Activated CD8-positive, alpha-beta memory T cell treated with anti-CD3 and anti-CD28 coated beads, Interleukin-2, amount 50 U/mL, for 1 hour (primary cell): ENCODE results near the gene EML4.

Source experiments
- DNase-seq: peaks from one replicate; pipeline ENCODE4 v3.0.0-alpha.2; 2020; ENCODE audit errors: extremely low read depth

The EML4 gene

DNA sequence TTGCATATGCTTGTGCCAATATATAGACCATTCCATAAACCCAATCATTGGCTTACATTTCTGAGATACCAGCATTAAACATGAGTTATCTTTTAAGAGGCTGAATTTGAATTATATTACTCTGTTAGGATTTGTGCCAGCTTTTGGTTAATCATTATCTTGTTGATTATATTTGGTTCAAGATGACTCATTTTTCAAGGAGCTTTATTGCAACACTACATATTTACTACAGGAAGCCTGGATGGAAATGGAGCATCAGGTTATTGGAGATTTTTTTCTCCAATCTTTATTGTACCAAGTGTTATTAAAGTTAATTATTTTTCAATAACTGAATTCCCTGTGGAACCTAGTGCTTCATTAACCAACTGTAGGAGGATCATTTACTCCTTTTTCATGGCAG is 26.4 kb downstream of the EML4 start:
- DNase-seq: no peak

DNA sequence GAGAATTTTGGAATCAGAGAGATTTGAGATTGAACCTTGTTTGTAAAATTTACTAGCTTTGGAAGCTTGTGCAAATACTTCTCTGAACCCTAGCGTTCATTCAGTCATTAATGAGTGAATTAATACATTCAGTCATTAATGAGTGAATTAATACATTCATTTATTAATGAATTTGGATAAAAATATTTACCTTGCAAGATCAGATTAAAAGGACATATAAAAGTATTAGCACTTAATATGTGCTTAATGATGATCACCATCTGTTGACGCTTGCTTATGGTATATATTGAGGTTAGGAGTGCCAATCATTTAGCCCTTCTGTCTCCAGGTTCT is 26.9 kb downstream of the EML4 start:
- no peak for DNase-seq

DNA sequence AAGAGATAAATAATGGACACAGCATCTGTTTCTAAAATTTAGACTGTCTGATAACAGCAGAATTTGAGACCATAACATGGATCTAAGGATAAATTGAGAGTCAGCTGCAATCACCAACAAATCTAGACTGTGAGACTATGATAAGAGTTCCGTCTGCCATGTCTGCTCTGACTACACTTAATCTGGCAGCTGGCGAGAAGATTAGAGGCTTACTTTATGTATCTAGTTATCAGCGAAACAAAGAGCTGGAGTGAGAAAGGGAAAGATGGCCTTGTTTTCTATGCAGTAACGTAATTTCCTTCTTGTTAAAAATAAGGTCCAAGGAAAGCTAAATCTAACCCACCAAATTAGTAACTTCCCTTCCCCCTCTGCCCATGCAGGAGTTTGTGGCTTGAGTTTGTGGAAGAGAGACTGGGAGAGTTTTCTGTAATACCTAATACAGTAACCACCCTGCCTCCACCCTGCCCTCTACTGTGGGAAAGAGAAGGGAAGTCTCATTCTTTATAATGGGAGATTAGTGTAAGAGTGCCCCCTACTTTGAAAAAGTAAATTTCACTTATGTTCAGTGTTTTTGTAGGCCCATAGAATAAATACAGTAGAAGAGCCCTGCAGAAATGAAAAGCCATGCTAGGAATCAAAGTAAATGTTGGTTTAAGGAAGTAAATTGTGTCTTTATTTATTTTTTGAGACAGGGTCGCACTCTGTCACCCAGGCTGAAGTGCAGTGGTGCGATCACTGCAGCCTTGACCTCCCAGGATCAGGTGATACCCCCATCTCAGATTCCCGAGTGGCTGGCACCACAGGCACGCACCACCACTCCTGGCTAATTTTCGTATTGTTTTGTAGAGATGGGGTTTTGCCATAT is 27.5 kb downstream of the EML4 start:
- peak; percentile 21 for DNase-seq

DNA sequence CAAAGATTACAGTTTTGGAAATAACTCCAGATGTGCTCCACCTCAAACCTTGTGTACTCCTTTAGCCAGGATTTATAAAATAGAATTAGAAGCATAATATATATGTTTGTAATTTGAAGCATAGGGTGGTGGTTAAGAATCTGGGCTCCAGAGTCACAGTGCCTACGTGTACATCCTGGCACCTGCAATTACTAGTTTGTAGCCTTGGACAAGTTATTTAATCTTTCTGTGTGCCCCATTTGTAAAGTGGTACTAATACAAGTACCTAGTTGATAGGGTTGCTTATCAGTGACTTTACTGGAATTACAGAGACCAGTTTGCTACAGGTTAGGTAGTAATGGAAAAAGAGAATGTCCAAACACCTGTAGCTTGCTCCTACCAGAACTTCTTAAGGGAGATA is 28.6 kb downstream of the EML4 start:
- no peak for DNase-seq

- no peak for DNase-seq
Measured at GRCh38 chr2:42198466-42198865, 29.3 kb downstream of the EML4 start.

GRCh38 chr2:42199002-42199401 is 29.8 kb downstream of the EML4 start:
- DNase-seq: no peak

GRCh38 chr2:42199626-42200025 is 30.5 kb downstream of the EML4 start:
- DNase-seq: no peak

GRCh38 chr2:42200926-42201855 is 32.0 kb downstream of the EML4 start:
- DNase-seq: no peak

GRCh38 chr2:42202634-42203008 is 33.5 kb downstream of the EML4 start:
- no peak for DNase-seq

- DNase-seq: no peak
Measured at GRCh38 chr2:42203792-42204191, 34.6 kb downstream of the EML4 start.

GRCh38 chr2:42205337-42205736 is 36.2 kb downstream of the EML4 start:
- DNase-seq: no peak

DNA sequence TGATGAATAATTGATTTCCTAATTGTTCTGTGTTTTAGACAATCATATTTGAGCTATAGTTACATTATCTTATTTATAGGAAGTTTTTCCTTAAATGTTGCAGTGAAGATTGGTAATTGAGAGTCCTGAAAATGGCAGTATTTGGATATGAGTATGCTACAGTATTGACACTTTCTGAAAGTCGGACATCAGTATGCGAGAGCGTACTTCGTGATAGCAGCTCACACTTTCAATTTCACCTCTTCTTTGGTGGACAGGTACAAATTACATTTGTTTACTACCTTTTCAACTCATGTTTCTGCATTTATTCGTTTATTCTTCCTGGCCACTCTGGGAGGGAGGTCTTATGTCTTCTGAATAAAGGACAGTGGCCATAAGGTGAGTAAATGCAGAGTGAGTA is 38.7 kb downstream of the EML4 start:
- DNase-seq: no peak

- no peak for DNase-seq
Measured at GRCh38 chr2:42210203-42210602, 41.0 kb downstream of the EML4 start.

DNA sequence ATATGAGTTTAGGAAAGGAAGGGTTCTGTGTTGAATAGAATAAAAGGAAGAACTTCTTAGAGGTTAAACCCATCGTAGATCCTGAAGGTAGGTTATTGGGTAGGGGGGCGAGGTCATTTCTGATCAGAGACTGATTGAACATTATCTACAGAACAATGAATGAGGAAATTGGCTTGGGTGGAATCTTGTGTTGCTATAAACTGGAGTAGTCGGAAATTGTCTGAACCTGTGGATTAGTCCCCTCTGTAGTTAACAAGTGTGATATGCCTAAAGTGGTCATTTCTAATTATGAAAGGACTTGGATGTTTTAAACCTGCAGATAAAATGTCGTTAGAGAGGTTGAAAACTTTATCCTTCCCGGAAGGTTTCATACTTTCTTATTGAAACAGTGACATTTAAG is 42.1 kb downstream of the EML4 start:
- no peak for DNase-seq

- no peak for DNase-seq
Measured at GRCh38 chr2:42214669-42215068, 45.5 kb downstream of the EML4 start.

GRCh38 chr2:42216694-42217093 is 47.5 kb downstream of the EML4 start:
- no peak for DNase-seq

DNA sequence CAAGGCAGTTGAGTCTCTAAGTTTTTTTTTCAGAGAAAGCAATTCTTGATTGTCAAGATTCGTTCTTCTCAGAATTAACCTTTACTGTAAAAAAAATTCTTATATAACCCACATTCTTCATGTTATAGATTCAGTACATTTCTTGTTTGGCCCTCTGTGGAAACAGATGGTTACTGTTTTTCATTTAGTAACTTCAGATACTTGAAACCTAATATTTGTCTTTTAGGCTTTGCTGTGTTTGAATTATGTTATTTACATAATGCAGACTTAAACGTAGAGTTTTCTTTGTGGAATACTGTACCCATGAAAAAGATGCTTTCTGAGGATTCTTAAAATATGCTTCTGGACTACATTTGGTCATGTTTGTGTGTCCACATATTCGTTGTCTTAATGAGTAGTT is 48.2 kb downstream of the EML4 start:
- DNase-seq: no peak

DNA sequence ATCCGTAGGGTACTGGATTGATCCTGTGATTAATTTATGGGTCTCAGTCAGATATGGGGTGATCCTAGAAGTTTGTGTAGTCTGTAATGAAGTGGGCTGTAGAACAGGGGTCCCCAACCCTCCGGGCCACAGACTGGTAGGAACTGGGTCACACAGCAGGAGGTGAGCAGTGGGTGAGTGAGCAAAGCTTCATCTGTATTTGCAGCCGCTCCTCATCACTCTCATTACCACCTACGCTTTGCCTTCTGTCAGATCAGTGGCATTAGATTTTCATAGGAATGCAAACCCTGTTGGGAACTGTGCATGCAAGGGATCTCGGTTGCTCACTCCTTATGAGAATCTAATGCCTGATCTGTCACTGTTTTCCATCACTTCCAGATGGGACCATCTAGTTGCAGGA is 48.8 kb downstream of the EML4 start:
- no peak for DNase-seq

DNA sequence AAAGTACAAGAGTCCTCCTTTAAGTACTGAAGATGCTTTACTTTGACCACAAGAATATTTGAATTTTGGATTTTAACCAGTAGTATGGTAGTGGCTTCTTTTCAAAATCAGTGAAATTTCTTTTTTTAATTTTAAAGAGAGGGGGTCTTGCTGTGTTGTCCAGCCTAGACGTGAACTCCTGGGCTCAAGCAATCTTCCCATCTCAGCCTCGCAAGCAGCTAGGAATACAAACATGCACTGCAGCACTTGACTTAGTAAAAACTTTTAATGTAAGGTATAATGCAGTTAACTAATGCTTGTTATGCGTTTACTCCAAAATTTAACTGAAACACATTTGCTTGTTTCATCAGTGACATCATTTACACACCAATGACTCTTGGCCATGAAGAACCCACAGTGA is 49.6 kb downstream of the EML4 start:
- DNase-seq: no peak

DNA sequence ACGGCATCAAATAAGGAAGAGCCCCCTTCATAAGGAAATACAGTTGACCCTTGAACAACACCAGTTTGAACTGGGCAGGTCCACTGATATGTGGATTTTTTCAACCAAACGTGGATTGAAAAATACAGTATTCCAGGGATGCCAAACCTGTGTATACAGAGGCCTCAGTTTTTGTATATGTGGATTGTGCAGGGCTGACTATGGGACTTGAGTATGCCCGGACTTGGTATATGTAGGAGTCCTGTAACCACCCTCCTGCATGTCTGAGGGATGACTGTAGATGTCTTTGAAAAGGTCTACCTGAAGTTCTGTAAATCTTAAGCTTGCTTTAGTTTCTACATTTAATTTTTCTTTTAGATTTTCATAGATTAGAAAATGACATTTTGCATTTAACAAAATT is 50.0 kb downstream of the EML4 start:
- DNase-seq: no peak

- DNase-seq: no peak
Measured at GRCh38 chr2:42220566-42220965, 51.4 kb downstream of the EML4 start.

DNA sequence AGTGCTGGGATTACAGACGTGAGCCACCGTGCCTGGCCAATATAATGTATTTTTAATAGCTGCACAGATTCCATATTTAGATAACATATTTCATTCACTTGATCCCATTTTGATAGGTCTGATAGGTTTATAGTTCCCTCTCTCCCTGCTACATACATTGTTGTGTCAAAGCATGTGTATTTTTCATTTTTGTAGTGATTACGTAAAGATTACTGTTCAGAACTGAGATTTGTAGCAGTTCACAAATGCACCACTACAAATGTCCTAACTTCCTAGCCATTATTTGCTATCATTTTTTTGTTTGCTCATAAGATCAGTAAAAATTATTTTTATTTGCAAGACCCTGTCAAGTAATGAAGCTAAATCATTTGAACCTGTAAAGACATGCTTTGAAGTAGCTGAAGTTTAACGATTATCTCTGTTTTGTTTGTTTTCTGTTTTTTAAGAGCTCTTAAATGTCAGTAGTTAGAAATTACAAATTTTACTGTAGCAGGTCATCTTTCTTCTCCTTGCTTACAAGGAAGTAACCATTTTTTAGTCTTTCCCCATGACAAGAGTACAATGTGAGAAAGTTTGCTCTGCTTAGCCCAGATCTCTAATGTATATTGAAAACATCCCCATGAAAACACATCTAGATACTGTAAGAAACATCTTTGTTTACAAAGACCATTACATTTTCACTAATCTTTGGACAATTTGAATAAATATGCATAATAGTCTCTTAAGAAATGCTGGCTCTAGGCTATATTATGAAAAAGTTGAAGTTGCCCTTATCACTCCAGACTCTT is 54.1 kb downstream of the EML4 start:
- no peak for DNase-seq
